Mucosa of stomach (tissue), 1 donor: Measurements from ENCODE around the gene CKS1B.

ENCODE experiments used
- H3K27me3 ChIP-seq: one replicate; pipeline ENCODE4 v1.7.0; 2013; ENCODE audit warnings: mild to moderate bottlenecking, low read length; ENCODE audit not compliant: control insufficient read depth, insufficient read depth
- H3K36me3 ChIP-seq: one replicate; pipeline ENCODE4 v1.7.0; 2013; ENCODE audit warnings: low read length; ENCODE audit not compliant: control insufficient read depth, insufficient read depth
- H3K4me1 ChIP-seq: one replicate; pipeline ENCODE4 v1.7.0; 2013; ENCODE audit warnings: mild to moderate bottlenecking, low read length; ENCODE audit not compliant: control insufficient read depth, insufficient read depth
- H3K4me3 ChIP-seq: one replicate; pipeline ENCODE4 v1.7.0; 2013; ENCODE audit warnings: low read length
- H3K9ac ChIP-seq: one replicate; pipeline ENCODE4 v1.7.0; 2013; ENCODE audit warnings: mild to moderate bottlenecking, low read length, moderate library complexity
- H3K9me3 ChIP-seq: one replicate; pipeline ENCODE4 v1.7.0; 2013; ENCODE audit warnings: mild to moderate bottlenecking, low read length, moderate library complexity; ENCODE audit not compliant: control insufficient read depth
- donor health status: Pancreatic carcinoma.

CKS1B gene

GRCh38 chr1:154974102-154974807 lies at the start of gene CKS1B:
Gene CKS1B, plus strand, starts transcription at chr1:154974681. Its CDS starts 65 bp downstream, at chr1:154974746.
- Histone ChIP-seq H3K4me1 (peaks cover 47% of the 10 kb centered on the region), H3K9ac (peak within 1 kb of the TSS; percentile 88), H3K36me3 (peaks cover 5% of the 10 kb centered on the region), H3K4me3 (peak within 1 kb of the TSS; percentile 70), H3K9me3 (no peaks in the 10 kb centered on the region), H3K27me3 (no peaks in the 10 kb centered on the region)

- no peak overlapping the region for H3K4me3 ChIP-seq
Measured at GRCh38 chr1:154925335-154926170, 48.9 kb upstream of the CKS1B start.

GRCh38 chr1:154926201-154926600 lies 48.3 kb upstream of the CKS1B start:
- Histone ChIP-seq H3K9ac (no peak overlapping the region), H3K36me3 (peaks cover 12% of the 10 kb centered on the region), H3K4me1 (peaks cover 2% of the 10 kb centered on the region), H3K9me3 (no peaks in the 10 kb centered on the region), H3K4me3 (no peak overlapping the region), H3K27me3 (no peaks in the 10 kb centered on the region)

More at GRCh38 chr1:154925335-154926170, 48.9 kb upstream of the CKS1B start:
- Histone ChIP-seq H3K4me1 (no peaks in the 10 kb centered on the region), H3K27me3 (no peaks in the 10 kb centered on the region), H3K9me3 (no peaks in the 10 kb centered on the region), H3K36me3 (peaks cover 12% of the 10 kb centered on the region), H3K9ac (no peak overlapping the region)

GRCh38 chr1:154931940-154932487 lies 42.5 kb upstream of the CKS1B start:
- H3K9ac ChIP-seq = peak overlapping the region; percentile 67
- peaks cover 36% of the 10 kb centered on the region for H3K4me1 ChIP-seq
- no peaks in the 10 kb centered on the region for H3K36me3 ChIP-seq
- H3K27me3 ChIP-seq = no peaks in the 10 kb centered on the region
- no peaks in the 10 kb centered on the region for H3K9me3 ChIP-seq
- H3K4me3 ChIP-seq = no peak overlapping the region

- Histone ChIP-seq H3K9me3 (no peaks in the 10 kb centered on the region), H3K4me3 (no peak overlapping the region), H3K27me3 (no peaks in the 10 kb centered on the region), H3K36me3 (no peaks in the 10 kb centered on the region), H3K9ac (no peak overlapping the region), H3K4me1 (peaks cover 46% of the 10 kb centered on the region)
Measured at GRCh38 chr1:154934358-154934948, 40.0 kb upstream of the CKS1B start.

- H3K27me3 ChIP-seq = no peaks in the 10 kb centered on the region
- H3K4me1 ChIP-seq = peaks cover 51% of the 10 kb centered on the region
- no peaks in the 10 kb centered on the region for H3K9me3 ChIP-seq
- peak overlapping the region; percentile 80 for H3K4me3 ChIP-seq
- H3K36me3 ChIP-seq = no peaks in the 10 kb centered on the region
- H3K9ac ChIP-seq = peak overlapping the region; percentile 97
Measured at GRCh38 chr1:154935749-154936554, 38.5 kb upstream of the CKS1B start.

GRCh38 chr1:154936555-154937084 lies 37.9 kb upstream of the CKS1B start, which contains the start of gene PMVK:
Gene PMVK, minus strand, starts transcription at chr1:154936719. Its CDS starts 34 bp downstream, at chr1:154936685.
- Histone ChIP-seq H3K36me3 (no peaks in the 10 kb centered on the region), H3K9ac (peak within 1 kb of the TSS; percentile 97), H3K4me3 (peak within 1 kb of the TSS; percentile 80), H3K4me1 (peaks cover 52% of the 10 kb centered on the region), H3K9me3 (no peaks in the 10 kb centered on the region), H3K27me3 (no peaks in the 10 kb centered on the region)

GRCh38 chr1:154937085-154937987 lies 37.1 kb upstream of the CKS1B start:
- Histone ChIP-seq H3K9me3 (no peaks in the 10 kb centered on the region), H3K27me3 (no peaks in the 10 kb centered on the region), H3K4me1 (peaks cover 52% of the 10 kb centered on the region), H3K36me3 (no peaks in the 10 kb centered on the region), H3K4me3 (peak overlapping the region; percentile 80), H3K9ac (peak overlapping the region; percentile 97)

- peaks cover 52% of the 10 kb centered on the region for H3K4me1 ChIP-seq
- no peak overlapping the region for H3K4me3 ChIP-seq
- no peaks in the 10 kb centered on the region for H3K36me3 ChIP-seq
- no peaks in the 10 kb centered on the region for H3K9me3 ChIP-seq
- H3K27me3 ChIP-seq = no peaks in the 10 kb centered on the region
- peak overlapping the region; percentile 97 for H3K9ac ChIP-seq
Measured at GRCh38 chr1:154937988-154938386, 36.5 kb upstream of the CKS1B start.

GRCh38 chr1:154938604-154939399 lies 35.7 kb upstream of the CKS1B start:
- Histone ChIP-seq H3K9me3 (no peaks in the 10 kb centered on the region), H3K36me3 (no peaks in the 10 kb centered on the region), H3K27me3 (no peaks in the 10 kb centered on the region), H3K4me3 (no peak overlapping the region), H3K4me1 (peaks cover 57% of the 10 kb centered on the region), H3K9ac (no peak overlapping the region)
